ENCODE measurements around the gene MMGT1.
"Not testable (repeated sequence)": the region's sequence is repeated elsewhere in the genome, so short reads cannot be mapped to it uniquely, and the experiment has no call there.

Gene MMGT1

GRCh38 chrX:135920516-135920915, 53.3 kb downstream of the MMGT1 start:
- DNase-seq, result not testable (repeated sequence)

- DNase-seq, result no peak
Measured at GRCh38 chrX:135914404-135914803, 59.4 kb downstream of the MMGT1 start.

Measured in fibroblast of skin of right biceps (primary cell).